CD4-positive, alpha-beta T cell (primary cell): Measurements from ENCODE around the gene DAPK1. TPM values are rescaled to one million over a fixed set of nuclear protein-coding genes. Genes with fewer than 3 reads are reported as not detected.

Source experiments
- ATAC-seq: fragments of 200-7000 bp; cut with Tn5 transposase; one replicate; pipeline ENCODE4 v1.10.0; 2022; ENCODE audit warnings: mild to moderate bottlenecking; ENCODE audit not compliant: poor library complexity
- CTCF ChIA-PET: fragments of 350-600 bp; sonication (Branson Sonifier 250); formaldehyde crosslinking; loops from one replicate; lab custom pipeline; 2021; ENCODE audit warnings: antibody characterized with exemption, inconsistent platforms; lab: Charles Lee
- POLR2A ChIA-PET: fragments of 350-600 bp; sonication (Branson Sonifier 250); formaldehyde crosslinking; loops from one replicate; lab custom pipeline; 2021; ENCODE audit warnings: antibody characterized with exemption, inconsistent platforms; lab: Charles Lee
- DNase-seq, 14 experiments: peaks; one replicate each; pipeline ENCODE4 v3.0.0-alpha.2; 2013 to 2020; ENCODE audit warnings: mixed read lengths in 2 of 14
- H3K27ac ChIP-seq, 2 donors: one replicate each; pipeline versions ENCODE4 v1.5.1 to v1.7.0; 2013; ENCODE audit warnings: low read length in 2 of 2, low read depth in 1 of 2, mild to moderate bottlenecking in 1 of 2
- H3K27me3 ChIP-seq, 2 experiments: 1 replicate in 1 of 2; 2 replicates in 1 of 2; pipeline versions ENCODE4 v1.6.1 to v1.7.0; 2013; ENCODE audit warnings: low read length in 2 of 2, control low read depth in 1 of 2, mild to moderate bottlenecking in 1 of 2, moderate library complexity in 1 of 2; ENCODE audit not compliant: insufficient read depth in 2 of 2, control insufficient read depth in 1 of 2
- H3K36me3 ChIP-seq: one replicate; pipeline ENCODE4 v1.6.1; 2013; ENCODE audit warnings: low read length, control low read depth; ENCODE audit not compliant: insufficient read depth
- H3K4me1 ChIP-seq: one replicate; pipeline ENCODE4 v1.6.1; 2013; ENCODE audit warnings: low read length, control low read depth; ENCODE audit not compliant: insufficient read depth
- H3K4me3 ChIP-seq: one replicate; pipeline ENCODE4 v1.5.1; 2013; ENCODE audit warnings: mild to moderate bottlenecking, low read length, moderate library complexity
- H3K9me3 ChIP-seq, 2 experiments: 1 replicate in 1 of 2; 2 replicates in 1 of 2; pipeline versions ENCODE4 v1.6.1 to v1.7.0; 2013; ENCODE audit warnings: low read length in 2 of 2, mild to moderate bottlenecking in 2 of 2, control low read depth in 1 of 2, moderate library complexity in 1 of 2; ENCODE audit not compliant: control insufficient read depth in 1 of 2, insufficient read depth in 1 of 2
- H3K27ac Mint-ChIP-seq: one replicate; pipeline ENCODE4 v1.8.0; 2020; ENCODE audit warnings: mixed read lengths
- H3K27me3 Mint-ChIP-seq: one replicate; pipeline ENCODE4 v1.8.0; 2021; ENCODE audit warnings: mixed read lengths
- H3K36me3 Mint-ChIP-seq: one replicate; pipeline ENCODE4 v1.8.0; 2021; ENCODE audit warnings: low read depth, mixed read lengths
- H3K4me1 Mint-ChIP-seq: one replicate; pipeline ENCODE4 v1.8.0; 2021; ENCODE audit warnings: low read depth, mixed read lengths
- H3K4me3 Mint-ChIP-seq: one replicate; pipeline ENCODE4 v1.8.0; 2020; ENCODE audit warnings: mild to moderate bottlenecking, mixed read lengths
- H3K9me3 Mint-ChIP-seq: one replicate; pipeline ENCODE4 v1.8.0; 2020; ENCODE audit warnings: mixed read lengths
- CTCF ChIP-seq: fragments of 200-600 bp; IDR thresholded peaks from one replicate; pipeline ENCODE4 v1.8.0; 2022; ENCODE audit warnings: antibody characterized with exemption, mild to moderate bottlenecking
- intact Hi-C, 2 experiments: fragments of 100-400 bp; cut with DNase I in 1 of 2; cut with micrococcal nuclease in 1 of 2; formaldehyde crosslinking; loops; one replicate each; pipeline versions ENCODE4 v1.15.1 to v1.9.0; 2023 to 2025; cut with DNase I, micrococcal nuclease
- total RNA-seq, 174 experiments: library from RNA in 2 of 174; stranded (reverse) in 2 of 174; gene quantifications; one replicate each; pipeline ENCODE4 v1.2.3 and lab custom pipeline; 2021 to 2026

Gene DAPK1
- total RNA-seq, 2 experiments from 2014 or later, result 2.7 TPM

GRCh38 chr9:87545858-87546257 lies 48.2 kb downstream of the DAPK1 start:
- H3K9me3 ChIP-seq, result peaks cover 0 to 3% of the 10 kb centered on the region in 2 experiments
- no peak for DNase-seq
- peaks cover 0 to 2% of the 10 kb centered on the region in 2 experiments for H3K27me3 ChIP-seq
- no peak for TF ChIP-seq CTCF
- ATAC-seq, result no peak
- no peaks in the 10 kb centered on the region for H3K4me1 ChIP-seq
- Mint-ChIP-seq H3K4me3 (no peak overlapping the region), H3K27ac (no peak overlapping the region), H3K27me3 (no peaks in the 10 kb centered on the region), H3K4me1 (no peaks in the 10 kb centered on the region), H3K36me3 (no peaks in the 10 kb centered on the region), H3K9me3 (no peaks in the 10 kb centered on the region)
- H3K4me3 ChIP-seq, result no peak overlapping the region
- ChIA-PET POLR2A (no interaction called here), CTCF (no interaction called here)
- no peak overlapping the region for H3K27ac ChIP-seq
- intact Hi-C loops, result no loop called here
- H3K36me3 ChIP-seq, result no peaks in the 10 kb centered on the region

- Histone ChIP-seq H3K9me3 (peaks cover 0 to 2% of the 10 kb centered on the region in 2 experiments), H3K36me3 (no peaks in the 10 kb centered on the region), H3K27ac (no peak overlapping the region), H3K4me1 (no peaks in the 10 kb centered on the region), H3K27me3 (peaks cover 0 to 2% of the 10 kb centered on the region in 2 experiments), H3K4me3 (no peak overlapping the region)
- H3K4me3 Mint-ChIP-seq, result no peak overlapping the region
- H3K9me3 Mint-ChIP-seq, result no peaks in the 10 kb centered on the region
- ATAC-seq (no peak), DNase-seq (no peak)
- no peak for TF ChIP-seq CTCF
- no peak overlapping the region for H3K27ac Mint-ChIP-seq
- intact Hi-C loops, result no loop called here
- CTCF ChIA-PET, result no interaction called here
- H3K4me1 Mint-ChIP-seq, result no peaks in the 10 kb centered on the region
- POLR2A ChIA-PET, result no interaction called here
- H3K36me3 Mint-ChIP-seq, result no peaks in the 10 kb centered on the region
- H3K27me3 Mint-ChIP-seq, result no peaks in the 10 kb centered on the region
Measured at GRCh38 chr9:87546704-87547103, 49.0 kb downstream of the DAPK1 start.

- no peak overlapping the region for H3K27ac Mint-ChIP-seq
- CTCF ChIA-PET, result no interaction called here
- no peak for DNase-seq
Measured at GRCh38 chr9:87547671-87548081, 50.0 kb downstream of the DAPK1 start.

More at GRCh38 chr9:87547671-87548081, 50.0 kb downstream of the DAPK1 start:
- Histone ChIP-seq H3K27me3 (peaks cover 0 to 5% of the 10 kb centered on the region in 2 experiments), H3K9me3 (peaks cover 0 to 5% of the 10 kb centered on the region in 2 experiments), H3K4me1 (no peaks in the 10 kb centered on the region), H3K4me3 (no peak overlapping the region), H3K27ac (no peak overlapping the region), H3K36me3 (no peaks in the 10 kb centered on the region)
- POLR2A ChIA-PET, result no interaction called here
- Mint-ChIP-seq H3K9me3 (no peaks in the 10 kb centered on the region), H3K36me3 (no peaks in the 10 kb centered on the region), H3K4me3 (no peak overlapping the region), H3K4me1 (no peaks in the 10 kb centered on the region), H3K27me3 (no peaks in the 10 kb centered on the region)
- intact Hi-C loops, result no loop called here
- no peak for ATAC-seq
- no peak for TF ChIP-seq CTCF
